GM19467 (cell line): ENCODE data around the gene B4GALNT3.

Experiments
- ATAC-seq: cut with Tn5 transposase; IDR thresholded peaks from one replicate; pipeline ENCODE4 v1.9.1; 2021; ENCODE audit warnings: mild to moderate bottlenecking, moderate library complexity; ENCODE audit not compliant: unreplicated experiment

The B4GALNT3 gene

GRCh38 chr12:508145-508544 lies 48.4 kb downstream of the B4GALNT3 start:
- ATAC-seq = no peak

GRCh38 chr12:508795-509194 lies 49.1 kb downstream of the B4GALNT3 start:
- no peak for ATAC-seq

GRCh38 chr12:509500-509899 lies 49.8 kb downstream of the B4GALNT3 start:
- no peak for ATAC-seq

- no peak for ATAC-seq
Observed at GRCh38 chr12:510071-510825, 50.5 kb downstream of the B4GALNT3 start.

- ATAC-seq = no peak
Observed at GRCh38 chr12:512933-513332, 53.2 kb downstream of the B4GALNT3 start.

GRCh38 chr12:513446-513845 lies 53.7 kb downstream of the B4GALNT3 start:
- no peak for ATAC-seq

GRCh38 chr12:517538-517937 lies 57.8 kb downstream of the B4GALNT3 start:
- no peak for ATAC-seq

GRCh38 chr12:520119-520518 lies 60.4 kb downstream of the B4GALNT3 start:
- ATAC-seq = no peak

- no peak for ATAC-seq
Observed at GRCh38 chr12:522692-523378, 63.1 kb downstream of the B4GALNT3 start.

- ATAC-seq = no peak
Observed at GRCh38 chr12:524167-524951, 64.6 kb downstream of the B4GALNT3 start.

- no peak for ATAC-seq
Observed at GRCh38 chr12:526089-526488, 66.3 kb downstream of the B4GALNT3 start.

- ATAC-seq = no peak
Observed at GRCh38 chr12:527241-527640, 67.5 kb downstream of the B4GALNT3 start.

- no peak for ATAC-seq
Observed at GRCh38 chr12:527729-528128, 68.0 kb downstream of the B4GALNT3 start.

GRCh38 chr12:530308-530707 lies 70.6 kb downstream of the B4GALNT3 start:
- no peak for ATAC-seq

- no peak for ATAC-seq
Observed at GRCh38 chr12:530821-531220, 71.1 kb downstream of the B4GALNT3 start.

GRCh38 chr12:531951-532585 lies 72.3 kb downstream of the B4GALNT3 start:
- ATAC-seq = no peak

GRCh38 chr12:532908-533565 lies 73.3 kb downstream of the B4GALNT3 start:
- no peak for ATAC-seq

GRCh38 chr12:533718-534117 lies 74.0 kb downstream of the B4GALNT3 start:
- ATAC-seq = no peak

- ATAC-seq = no peak
Observed at GRCh38 chr12:534216-534615, 74.5 kb downstream of the B4GALNT3 start.

GRCh38 chr12:535396-535795 lies 75.7 kb downstream of the B4GALNT3 start:
- ATAC-seq = no peak

- no peak for ATAC-seq
Observed at GRCh38 chr12:536751-537245, 77.1 kb downstream of the B4GALNT3 start.
